HG02884 (cell line): ENCODE results near the gene ITCH.
"Not testable (repeated sequence)": the region's sequence is repeated elsewhere in the genome, so short reads cannot be mapped to it uniquely, and the experiment has no call there.

Experiments used
- ATAC-seq: cut with Tn5 transposase; IDR thresholded peaks from one replicate; pipeline ENCODE4 v1.9.1; 2021; ENCODE audit warnings: mild to moderate bottlenecking, moderate library complexity; ENCODE audit not compliant: unreplicated experiment

ITCH gene

DNA sequence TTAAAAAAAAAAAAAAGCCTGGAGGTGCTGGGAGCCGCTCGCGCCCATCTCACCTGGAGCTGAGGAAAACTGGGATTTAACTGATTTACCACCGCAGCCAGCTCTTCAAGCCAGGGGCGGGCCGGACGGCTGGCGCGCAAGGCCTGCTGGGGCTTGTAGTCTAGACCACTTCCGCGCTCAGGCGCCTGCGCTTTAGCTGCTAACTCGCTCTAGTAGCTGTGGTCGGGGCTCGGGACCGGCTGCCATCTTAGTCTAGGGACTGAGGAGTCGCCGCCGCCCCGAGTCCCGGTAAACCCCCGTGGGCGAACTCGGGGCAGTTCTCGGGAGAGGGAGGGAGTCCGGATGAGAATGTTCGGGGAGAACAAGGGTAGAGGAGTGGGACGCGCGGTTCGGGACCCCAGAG is at the start of gene ITCH:
ITCH (plus strand) TSS at position 212 of the 403 bp plus-strand sequence. CDS start 30,539 bp downstream, outside the sequence.
- ATAC-seq: peak; percentile 85

DNA sequence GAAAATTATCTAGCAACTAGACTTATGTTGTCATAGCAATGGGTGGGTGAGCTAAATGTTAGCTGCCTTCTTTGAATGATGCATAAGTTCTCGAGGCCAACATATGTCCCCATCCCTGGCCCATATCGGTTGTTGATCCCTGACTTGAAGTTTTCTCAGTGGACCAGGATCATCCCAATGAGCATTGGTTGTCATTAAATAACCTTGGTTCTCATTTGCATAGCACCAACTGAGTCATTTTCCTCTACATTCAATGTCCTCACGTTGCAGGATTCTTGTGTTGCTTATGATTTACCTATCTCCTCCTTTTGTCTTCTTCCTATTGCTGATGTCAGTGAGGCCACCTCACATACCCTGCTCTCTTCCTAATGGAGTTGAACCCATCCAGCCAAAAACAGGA is 47.8 kb upstream of the ITCH start:
- no peak for ATAC-seq

GRCh38 chr20:34316196-34316814 is 46.8 kb upstream of the ITCH start:
- no peak for ATAC-seq

GRCh38 chr20:34318609-34319443 is 44.2 kb upstream of the ITCH start:
- no peak for ATAC-seq

- no peak for ATAC-seq
These were observed 42.2 kb upstream of the ITCH start for GRCh38 chr20:34320861-34321260.

DNA sequence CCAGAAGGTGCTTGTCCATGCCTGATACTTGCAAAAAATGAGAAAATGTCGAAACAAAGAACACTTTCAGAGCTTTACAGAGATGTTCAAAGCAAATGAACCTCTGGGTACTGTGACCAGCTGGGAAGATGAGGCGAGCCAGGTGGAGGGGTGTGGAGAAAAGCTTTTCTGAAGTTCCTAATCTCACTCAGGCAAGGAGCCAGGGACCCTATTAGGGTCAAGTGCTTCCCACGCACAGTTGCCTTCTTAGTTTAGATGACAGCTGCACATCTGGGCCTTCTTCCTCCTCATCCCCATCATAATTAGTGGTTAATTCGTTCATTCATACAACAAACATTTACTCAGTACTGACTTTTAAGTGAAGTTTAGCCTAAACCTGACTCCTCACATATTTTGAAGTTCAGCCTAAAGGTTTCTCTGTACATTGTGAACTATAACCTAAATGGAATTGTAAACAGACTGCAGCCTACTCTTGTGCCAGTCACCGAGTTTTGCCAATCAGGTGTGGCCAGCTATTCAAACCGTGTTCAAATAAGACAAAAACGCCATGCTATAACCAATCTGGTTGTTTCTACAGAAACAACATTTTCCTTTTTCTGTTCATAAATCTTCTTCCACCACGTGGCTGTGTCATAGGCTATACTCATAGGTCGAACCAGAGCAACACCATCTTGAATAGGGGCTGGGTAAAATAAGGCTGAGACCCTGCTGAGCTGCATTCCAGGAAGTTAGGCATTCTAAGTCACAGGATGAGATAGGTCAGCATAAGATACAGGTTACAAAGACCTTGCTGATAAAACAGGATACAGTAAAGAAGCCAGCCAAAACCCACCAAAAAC is 40.6 kb upstream of the ITCH start:
- no peak for ATAC-seq

- ATAC-seq: no peak
These were observed 38.5 kb upstream of the ITCH start for GRCh38 chr20:34324541-34324940.

- not testable (repeated sequence) for ATAC-seq
These were observed 34.9 kb upstream of the ITCH start for GRCh38 chr20:34328207-34328606.

DNA sequence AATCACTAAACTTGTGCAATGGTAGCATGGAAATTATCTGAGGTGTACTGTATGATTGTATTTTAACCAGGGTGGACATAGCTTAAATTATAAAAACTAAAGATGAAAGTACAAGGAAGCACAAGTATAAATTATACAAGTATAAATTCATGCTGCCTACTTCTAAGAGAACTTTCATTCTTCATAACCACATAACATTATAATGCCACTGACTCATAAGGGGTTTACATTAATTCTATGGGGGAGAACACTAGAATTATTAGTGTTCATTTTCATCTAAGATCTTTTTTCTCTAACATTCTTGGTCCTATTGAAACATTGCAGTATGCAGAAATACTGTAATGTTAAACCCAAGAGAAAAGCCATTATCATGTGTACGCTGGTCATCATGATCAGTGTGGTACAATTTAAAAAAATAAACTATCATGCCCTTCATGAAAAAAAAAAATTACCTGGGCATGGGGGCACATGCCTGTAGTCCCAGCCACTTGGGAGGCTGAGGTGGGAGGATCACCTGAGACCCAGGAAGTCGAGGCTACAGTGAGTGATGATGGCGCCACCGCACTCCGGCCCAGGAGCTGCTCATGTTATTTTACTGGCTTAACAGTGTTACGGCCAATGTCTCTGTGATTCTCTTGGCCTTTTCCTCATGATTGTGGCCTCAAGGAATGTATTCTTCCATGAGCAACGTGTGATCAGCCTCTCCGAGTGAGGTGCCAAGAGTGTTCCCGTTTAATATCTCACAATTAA is 34.0 kb upstream of the ITCH start:
- no peak for ATAC-seq

DNA sequence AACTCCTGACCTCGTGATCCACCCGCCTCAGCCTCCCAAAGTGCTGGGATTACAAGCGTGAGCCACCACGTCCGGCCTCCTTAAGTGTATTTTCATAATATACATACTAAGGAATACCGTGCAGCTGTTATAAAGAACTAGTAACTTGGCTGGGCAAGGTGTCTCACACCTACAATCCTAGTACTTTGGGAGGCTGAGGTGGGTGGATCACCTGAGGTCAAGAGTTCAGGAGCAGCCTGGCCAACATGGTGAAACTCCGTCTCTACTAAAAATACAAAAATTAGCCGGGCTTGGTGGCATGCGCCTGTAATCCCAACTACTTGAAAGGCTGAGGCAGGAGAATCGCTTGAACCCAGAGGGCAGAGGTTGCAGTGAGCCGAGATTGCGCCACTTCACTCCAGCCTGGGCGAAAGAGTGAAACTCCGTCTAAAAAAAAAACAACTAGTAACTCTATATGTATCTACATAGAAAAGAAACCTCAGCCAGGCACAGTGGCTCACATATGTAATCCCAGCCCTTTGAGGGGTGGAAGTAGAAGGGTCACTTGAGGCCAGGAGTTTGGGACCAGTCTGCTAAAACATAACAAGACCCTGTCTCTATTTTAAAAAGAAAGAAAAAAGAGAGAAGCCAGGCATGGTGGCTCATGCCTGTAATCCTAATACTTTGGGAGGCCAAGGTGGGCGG is 32.1 kb upstream of the ITCH start:
- ATAC-seq: not testable (repeated sequence)

DNA sequence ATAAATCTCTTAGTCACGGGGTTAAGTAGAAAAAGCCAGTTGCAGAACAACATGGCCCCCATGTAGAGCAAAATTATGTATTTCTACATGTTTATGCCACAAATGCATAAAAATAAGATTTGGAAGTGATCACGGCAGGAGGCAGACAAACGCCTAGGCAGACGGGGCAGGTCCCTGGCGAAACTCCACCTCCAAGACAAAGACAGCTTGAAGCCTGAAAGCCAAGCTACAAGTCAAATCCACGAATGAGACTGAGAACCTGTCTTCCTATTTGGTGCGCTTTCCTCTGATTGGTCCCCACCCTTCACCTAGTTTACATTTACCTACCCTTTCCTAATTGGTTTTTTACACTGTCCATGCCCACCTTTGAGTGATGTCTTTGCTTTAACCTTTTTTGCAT is 31.2 kb upstream of the ITCH start:
- no peak for ATAC-seq

- no peak for ATAC-seq
These were observed 30.7 kb upstream of the ITCH start for GRCh38 chr20:34332262-34332920.

- ATAC-seq: no peak
These were observed 29.3 kb upstream of the ITCH start for GRCh38 chr20:34333786-34334185.

DNA sequence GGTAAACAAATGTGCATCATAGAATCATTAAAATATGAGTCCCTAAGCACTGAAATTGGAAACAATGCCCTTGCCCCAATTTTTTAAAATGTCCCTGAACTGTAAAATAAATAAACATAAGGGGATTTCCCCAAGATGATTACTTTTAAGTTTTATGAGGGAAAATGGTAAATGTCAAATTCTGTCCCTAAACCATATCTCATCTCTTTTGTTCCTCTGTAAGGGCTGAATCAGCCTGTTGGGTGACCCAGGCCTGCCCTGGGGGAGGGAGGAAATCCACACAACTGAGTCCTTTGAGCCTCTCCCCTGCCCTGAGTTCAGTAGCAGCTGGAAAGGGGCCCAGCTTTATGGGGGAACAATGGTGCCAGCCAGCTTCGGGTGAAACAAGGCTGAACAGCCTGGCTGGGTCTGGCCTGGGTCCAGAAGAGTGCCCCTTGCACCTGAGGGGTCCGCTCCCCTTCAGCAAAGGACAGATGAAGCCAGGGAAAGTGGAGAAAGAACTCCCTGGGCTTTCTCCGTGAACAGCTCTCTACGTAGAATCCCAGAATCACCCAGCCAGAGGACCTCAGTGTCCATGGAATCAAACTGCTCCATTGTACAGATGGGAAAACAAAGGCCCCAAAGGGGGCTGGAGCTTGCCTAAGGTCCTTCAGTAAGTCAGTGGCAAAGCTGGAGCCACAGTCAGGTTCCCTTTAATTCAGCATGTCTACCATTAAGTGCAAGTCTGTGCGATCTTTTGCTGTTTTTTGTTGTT is 28.2 kb upstream of the ITCH start:
- no peak for ATAC-seq

GRCh38 chr20:34337544-34337943 is 25.5 kb upstream of the ITCH start:
- no peak for ATAC-seq

DNA sequence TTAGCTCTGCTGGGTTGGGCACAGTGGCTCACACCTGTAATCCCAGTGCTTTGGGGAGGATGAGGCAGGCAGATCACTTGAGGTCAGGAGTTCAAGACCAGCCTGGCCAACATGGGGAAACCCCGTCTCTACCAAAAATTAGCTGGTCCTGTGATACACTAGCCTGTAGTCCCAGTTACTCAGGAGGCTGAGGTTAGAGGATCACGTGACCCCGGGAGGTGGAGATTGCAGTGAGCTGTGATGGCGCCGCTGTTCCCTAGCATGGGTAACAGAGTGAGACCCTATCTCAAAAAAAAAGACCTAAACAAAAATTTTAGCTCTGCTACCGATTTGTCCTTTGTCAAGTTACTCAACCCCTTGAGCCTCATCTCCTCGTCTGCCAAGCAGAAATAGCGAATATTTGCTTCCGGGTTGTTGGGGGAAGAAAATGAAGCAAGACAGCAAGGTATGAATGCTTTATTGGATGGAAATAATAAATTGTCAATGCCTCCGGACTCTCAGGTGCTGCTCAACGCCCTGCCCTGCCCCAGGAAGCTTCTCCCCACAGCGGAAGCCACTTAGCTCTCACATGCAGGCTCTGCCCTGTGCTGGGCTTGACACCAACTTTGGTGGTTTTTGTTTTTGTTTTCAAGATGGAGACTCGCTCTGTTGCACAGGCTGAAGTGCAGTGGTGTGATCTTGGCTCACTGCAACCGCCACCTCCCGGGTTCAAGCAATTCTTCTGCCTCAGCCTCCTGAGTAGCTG is 24.9 kb upstream of the ITCH start:
- ATAC-seq: no peak

DNA sequence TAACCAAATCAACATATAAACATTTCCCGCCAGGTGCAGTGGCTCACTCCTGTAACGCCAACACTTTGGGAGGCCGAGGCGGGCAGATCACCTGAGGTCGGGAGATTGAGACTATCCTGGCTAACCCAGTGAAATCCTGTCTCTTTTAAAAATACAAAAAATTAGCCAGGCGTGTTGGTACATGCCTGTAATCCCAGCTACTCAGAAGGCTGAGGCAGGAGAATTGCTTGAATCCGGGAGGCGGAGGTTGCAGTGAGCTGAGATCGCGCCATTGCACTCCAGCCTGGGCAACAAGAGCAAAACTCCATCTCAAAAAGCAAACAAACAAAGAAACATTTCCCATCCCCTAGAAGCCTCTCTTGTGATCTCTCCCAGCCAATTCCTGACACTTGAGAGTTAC is 22.3 kb upstream of the ITCH start:
- ATAC-seq: not testable (repeated sequence)

DNA sequence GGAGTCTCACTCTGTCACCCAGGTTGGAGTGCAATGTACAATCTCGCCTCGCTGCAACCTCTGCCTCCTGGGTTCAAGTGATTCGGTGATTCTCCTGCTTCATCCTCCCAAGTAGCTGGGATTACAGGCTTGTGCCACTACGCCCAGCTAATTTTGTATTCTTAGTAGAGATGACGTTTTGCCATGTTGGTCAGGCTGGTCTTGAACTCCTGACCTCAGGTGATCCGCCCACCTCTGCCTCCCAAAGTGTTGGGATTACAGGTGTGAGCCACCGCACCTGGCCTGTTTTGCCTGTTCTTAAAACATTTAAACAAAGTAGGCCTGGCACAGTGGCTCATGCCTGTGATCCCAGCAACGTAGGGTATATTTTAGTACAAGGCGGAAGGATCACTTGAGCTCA is 21.9 kb upstream of the ITCH start:
- ATAC-seq: not testable (repeated sequence)
